KMS-11 (cell line): Measurements from ENCODE around the gene ADARB1.

ENCODE experiments used
- H2AFZ ChIP-seq: fragments of 200-600 bp; sonication (generic); 2 replicates; pipeline ENCODE4 v1.6.1; 2016; ENCODE audit warnings: antibody characterized with exemption, mixed run types, low read depth
- H3K27ac ChIP-seq: fragments of 200-600 bp; sonication (generic); 2 replicates; pipeline ENCODE4 v1.6.1; 2016; ENCODE audit warnings: mild to moderate bottlenecking, mixed run types
- H3K27me3 ChIP-seq: fragments of 200-600 bp; sonication (generic); 2 replicates; pipeline ENCODE4 v1.6.1; 2017; ENCODE audit warnings: mild to moderate bottlenecking, low read depth, mixed run types, moderate library complexity; ENCODE audit not compliant: insufficient read depth
- H3K36me3 ChIP-seq: fragments of 200-600 bp; sonication (generic); 2 replicates; pipeline ENCODE4 v1.6.1; 2017; ENCODE audit warnings: mild to moderate bottlenecking, mixed run types; ENCODE audit not compliant: insufficient read depth
- H3K4me1 ChIP-seq: fragments of 200-600 bp; sonication (generic); 2 replicates; pipeline ENCODE4 v1.6.1; 2016; ENCODE audit warnings: mild to moderate bottlenecking, low read depth, mixed run types; ENCODE audit not compliant: poor library complexity, severe bottlenecking
- H3K4me2 ChIP-seq: fragments of 200-600 bp; sonication (generic); 2 replicates; pipeline ENCODE4 v1.7.0; 2016; ENCODE audit warnings: mild to moderate bottlenecking, mixed run types
- H3K4me3 ChIP-seq: fragments of 200-600 bp; sonication (generic); IDR thresholded peaks from 2 replicates; pipeline ENCODE4 v1.6.1; 2017; ENCODE audit warnings: low read depth, low read length, mixed read lengths; ENCODE audit not compliant: insufficient read depth
- H3K79me2 ChIP-seq: fragments of 200-600 bp; sonication (generic); 2 replicates; pipeline ENCODE4 v1.6.1; 2016; ENCODE audit warnings: low read depth, mixed run types; ENCODE audit not compliant: insufficient read depth
- H3K9ac ChIP-seq: fragments of 200-600 bp; sonication (generic); 2 replicates; pipeline ENCODE4 v1.6.1; 2016; ENCODE audit warnings: mild to moderate bottlenecking, mixed run types
- H4K20me1 ChIP-seq: fragments of 200-600 bp; sonication (generic); 2 replicates; pipeline ENCODE4 v1.6.1; 2016; ENCODE audit warnings: mild to moderate bottlenecking, mixed run types; ENCODE audit not compliant: insufficient read depth
- TF ChIP-seq, protein P1 (sequence below): fragments of 200-600 bp; sonication (generic); conservative IDR thresholded peaks from 2 replicates; pipeline ENCODE4 v1.6.1; 2017; ENCODE audit warnings: low read depth, mild to moderate bottlenecking, antibody characterized with exemption, low read length, moderate library complexity, mixed read lengths

The ADARB1 gene

DNA sequence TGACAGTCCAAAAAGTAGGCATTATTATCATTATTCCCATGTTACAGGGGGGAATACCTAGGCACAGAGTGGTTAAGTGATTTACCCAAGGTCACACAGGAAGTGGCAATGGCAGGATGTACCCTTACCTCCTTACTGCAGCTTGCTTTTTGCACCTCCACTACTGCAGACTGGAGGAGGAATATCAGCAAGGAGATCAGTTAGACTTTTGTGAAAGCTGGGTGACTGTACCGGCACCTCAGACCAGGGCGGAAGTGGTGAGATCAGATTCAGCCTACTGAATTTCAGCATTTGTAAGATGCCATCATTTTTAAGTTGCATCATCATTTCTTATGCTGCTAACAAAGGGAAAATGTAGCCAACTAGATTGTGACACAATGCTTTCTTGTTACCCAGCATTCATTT is 4.5 kb downstream of the ADARB1 start:
- Histone ChIP-seq H3K4me1 (peaks cover 20% of the 10 kb centered on the region), H3K4me2 (no peak overlapping the region), H3K27ac (no peak overlapping the region), H3K4me3 (no peak overlapping the region), H4K20me1 (no peaks in the 10 kb centered on the region), H3K9ac (no peak overlapping the region), H3K36me3 (no peaks in the 10 kb centered on the region), H2AFZ (no peak overlapping the region), H3K27me3 (no peaks in the 10 kb centered on the region), H3K79me2 (peaks cover 15% of the 10 kb centered on the region)
- TF ChIP-seq, protein P1, sequence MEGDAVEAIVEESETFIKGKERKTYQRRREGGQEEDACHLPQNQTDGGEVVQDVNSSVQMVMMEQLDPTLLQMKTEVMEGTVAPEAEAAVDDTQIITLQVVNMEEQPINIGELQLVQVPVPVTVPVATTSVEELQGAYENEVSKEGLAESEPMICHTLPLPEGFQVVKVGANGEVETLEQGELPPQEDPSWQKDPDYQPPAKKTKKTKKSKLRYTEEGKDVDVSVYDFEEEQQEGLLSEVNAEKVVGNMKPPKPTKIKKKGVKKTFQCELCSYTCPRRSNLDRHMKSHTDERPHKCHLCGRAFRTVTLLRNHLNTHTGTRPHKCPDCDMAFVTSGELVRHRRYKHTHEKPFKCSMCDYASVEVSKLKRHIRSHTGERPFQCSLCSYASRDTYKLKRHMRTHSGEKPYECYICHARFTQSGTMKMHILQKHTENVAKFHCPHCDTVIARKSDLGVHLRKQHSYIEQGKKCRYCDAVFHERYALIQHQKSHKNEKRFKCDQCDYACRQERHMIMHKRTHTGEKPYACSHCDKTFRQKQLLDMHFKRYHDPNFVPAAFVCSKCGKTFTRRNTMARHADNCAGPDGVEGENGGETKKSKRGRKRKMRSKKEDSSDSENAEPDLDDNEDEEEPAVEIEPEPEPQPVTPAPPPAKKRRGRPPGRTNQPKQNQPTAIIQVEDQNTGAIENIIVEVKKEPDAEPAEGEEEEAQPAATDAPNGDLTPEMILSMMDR, result no peak

DNA sequence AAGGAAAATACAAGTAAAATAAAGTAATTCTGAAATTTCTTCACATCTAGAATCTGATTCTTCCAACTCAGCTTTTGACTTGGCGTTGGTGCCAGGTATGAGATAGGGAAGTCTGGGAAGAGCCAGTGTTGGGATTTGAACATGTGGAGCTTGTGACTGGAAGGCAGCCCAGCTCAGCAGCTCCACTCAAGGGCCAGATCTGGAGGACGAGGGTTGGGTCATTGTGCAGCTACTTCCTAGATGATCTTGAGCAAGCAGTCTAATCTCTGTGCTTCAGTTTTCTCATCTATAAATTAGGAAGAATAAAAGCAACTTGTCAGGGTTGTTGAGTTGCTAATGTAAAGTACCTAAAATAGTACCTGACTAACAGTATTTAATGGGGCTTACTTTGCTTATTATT is 5.0 kb downstream of the ADARB1 start:
- H3K4me1 ChIP-seq, result peaks cover 20% of the 10 kb centered on the region
- H2AFZ ChIP-seq, result no peak overlapping the region
- no peaks in the 10 kb centered on the region for H3K36me3 ChIP-seq
- H3K27me3 ChIP-seq, result no peaks in the 10 kb centered on the region
- no peaks in the 10 kb centered on the region for H4K20me1 ChIP-seq
- no peak overlapping the region for H3K4me2 ChIP-seq
- no peak overlapping the region for H3K27ac ChIP-seq
- H3K9ac ChIP-seq, result no peak overlapping the region
- no peak overlapping the region for H3K4me3 ChIP-seq
- H3K79me2 ChIP-seq, result peaks cover 15% of the 10 kb centered on the region
- TF ChIP-seq, protein P1, result no peak

DNA sequence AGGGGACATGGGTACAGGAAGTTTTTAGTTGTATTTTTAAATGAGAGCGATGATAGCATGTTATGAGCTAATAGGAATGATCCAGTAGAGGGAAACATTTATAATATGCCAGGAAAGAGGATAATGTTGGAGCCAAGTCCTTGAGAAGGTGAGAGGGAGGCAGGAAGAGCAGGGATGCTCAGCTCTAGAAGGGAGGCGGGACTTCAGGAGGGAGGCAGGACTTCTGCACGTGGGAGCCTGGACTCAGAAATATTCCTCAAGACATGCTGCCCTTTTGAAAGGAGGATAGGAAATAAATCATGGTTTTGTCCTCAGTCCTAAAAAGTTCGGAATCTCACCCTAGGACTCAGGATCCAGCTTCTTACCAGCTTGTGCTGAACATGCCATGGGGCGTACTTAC is 5.9 kb downstream of the ADARB1 start:
- Histone ChIP-seq H4K20me1 (no peaks in the 10 kb centered on the region), H3K79me2 (peaks cover 15% of the 10 kb centered on the region), H3K27me3 (no peaks in the 10 kb centered on the region), H3K36me3 (no peaks in the 10 kb centered on the region), H3K4me3 (no peak overlapping the region), H3K4me2 (no peak overlapping the region), H3K4me1 (peaks cover 19% of the 10 kb centered on the region), H3K9ac (no peak overlapping the region), H2AFZ (no peak overlapping the region), H3K27ac (no peak overlapping the region)
- TF ChIP-seq, protein P1, result no peak

DNA sequence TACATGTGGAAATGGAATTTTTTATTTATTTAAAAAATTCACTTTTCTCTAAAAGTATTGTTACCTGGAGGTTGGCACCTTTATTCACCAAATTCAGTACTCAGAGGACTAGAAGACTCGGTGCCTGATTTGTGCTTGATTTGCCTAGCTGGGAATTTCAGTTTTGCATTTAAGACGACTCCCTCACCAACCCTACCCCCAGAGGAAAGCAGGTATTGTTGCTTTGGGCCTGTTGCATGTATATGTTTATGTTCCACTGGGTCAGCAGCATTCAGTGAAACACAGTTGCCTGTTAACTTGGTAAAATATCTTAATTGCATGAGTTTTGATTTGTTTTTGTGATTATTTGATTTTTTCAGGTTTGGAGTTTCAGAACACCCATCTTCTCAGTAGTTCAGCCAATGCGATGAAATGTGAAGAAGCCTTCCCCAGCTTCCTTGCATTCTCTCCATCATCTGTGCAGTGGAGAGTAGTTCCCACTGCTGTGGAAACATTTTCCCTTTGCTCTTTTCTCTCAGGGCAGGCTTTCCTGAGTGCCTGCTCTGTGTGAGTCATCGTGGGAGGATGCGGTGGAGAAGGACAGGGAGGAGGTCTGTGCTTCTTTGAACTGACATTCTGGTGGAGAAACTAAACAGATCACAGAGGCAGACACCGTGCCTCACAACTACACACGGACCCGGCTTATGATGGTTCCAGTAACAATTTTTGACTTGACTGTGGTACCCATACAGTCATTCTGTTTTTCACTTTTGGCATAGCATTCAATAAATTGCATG is 6.4 kb downstream of the ADARB1 start:
- H3K36me3 ChIP-seq, result no peaks in the 10 kb centered on the region
- no peak overlapping the region for H3K4me2 ChIP-seq
- H3K9ac ChIP-seq, result no peak overlapping the region
- no peak overlapping the region for H3K4me3 ChIP-seq
- TF ChIP-seq, protein P1, result no peak
- H3K27ac ChIP-seq, result no peak overlapping the region
- H3K4me1 ChIP-seq, result peaks cover 13% of the 10 kb centered on the region
- no peaks in the 10 kb centered on the region for H3K27me3 ChIP-seq
- no peaks in the 10 kb centered on the region for H4K20me1 ChIP-seq
- no peak overlapping the region for H2AFZ ChIP-seq
- H3K79me2 ChIP-seq, result peaks cover 12% of the 10 kb centered on the region
